NT2/D1 (cell line): Measurements from ENCODE around the gene GFOD1.

Source experiments
- SUZ12 ChIP-seq: IDR thresholded peaks from 2 replicates; pipeline ENCODE4 v1.6.1; 2011; ENCODE audit not compliant: insufficient read length, insufficient read depth; ENCODE audit errors: extremely low read depth
- YY1 ChIP-seq: IDR thresholded peaks from 2 replicates; pipeline ENCODE4 v1.6.1; 2011; ENCODE audit not compliant: insufficient read length, insufficient read depth
- ZNF274 ChIP-seq: IDR thresholded peaks from 2 replicates; pipeline ENCODE4 v1.6.1; 2011; ENCODE audit warnings: mild to moderate bottlenecking, low read depth, low read length

GRCh38 chr6:13450628-13451027, 36.8 kb downstream of the GFOD1 start:
- no peak for TF ChIP-seq YY1
- TF ChIP-seq ZNF274 = no peak
- TF ChIP-seq SUZ12 = no peak
